AG10803 (cell line): ENCODE data around the gene MFSD1.
A peak's percentile ranks its signal among the peaks of the same experiment; 100 is the strongest.

Experiments
- DNase-seq: peaks from one replicate; pipeline ENCODE4 v3.0.0; 2010; ENCODE audit warnings: low read depth
- H3K4me3 ChIP-seq: 2 replicates; pipeline ENCODE4 v1.5.1; 2011; ENCODE audit warnings: mild to moderate bottlenecking, low read length, control low read depth
- TF ChIP-seq, protein P1 (sequence below): conservative IDR thresholded peaks from 2 replicates; pipeline ENCODE4 v1.5.1; 2011; ENCODE audit warnings: mild to moderate bottlenecking, low read length, control low read depth, inconsistent platforms

MFSD1 gene

GRCh38 chr3:158765518-158766205 lies 36.2 kb upstream of the MFSD1 start:
- DNase-seq = no peak
- TF ChIP-seq, protein P1, sequence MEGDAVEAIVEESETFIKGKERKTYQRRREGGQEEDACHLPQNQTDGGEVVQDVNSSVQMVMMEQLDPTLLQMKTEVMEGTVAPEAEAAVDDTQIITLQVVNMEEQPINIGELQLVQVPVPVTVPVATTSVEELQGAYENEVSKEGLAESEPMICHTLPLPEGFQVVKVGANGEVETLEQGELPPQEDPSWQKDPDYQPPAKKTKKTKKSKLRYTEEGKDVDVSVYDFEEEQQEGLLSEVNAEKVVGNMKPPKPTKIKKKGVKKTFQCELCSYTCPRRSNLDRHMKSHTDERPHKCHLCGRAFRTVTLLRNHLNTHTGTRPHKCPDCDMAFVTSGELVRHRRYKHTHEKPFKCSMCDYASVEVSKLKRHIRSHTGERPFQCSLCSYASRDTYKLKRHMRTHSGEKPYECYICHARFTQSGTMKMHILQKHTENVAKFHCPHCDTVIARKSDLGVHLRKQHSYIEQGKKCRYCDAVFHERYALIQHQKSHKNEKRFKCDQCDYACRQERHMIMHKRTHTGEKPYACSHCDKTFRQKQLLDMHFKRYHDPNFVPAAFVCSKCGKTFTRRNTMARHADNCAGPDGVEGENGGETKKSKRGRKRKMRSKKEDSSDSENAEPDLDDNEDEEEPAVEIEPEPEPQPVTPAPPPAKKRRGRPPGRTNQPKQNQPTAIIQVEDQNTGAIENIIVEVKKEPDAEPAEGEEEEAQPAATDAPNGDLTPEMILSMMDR = no peak
- H3K4me3 ChIP-seq = no peak overlapping the region

DNA sequence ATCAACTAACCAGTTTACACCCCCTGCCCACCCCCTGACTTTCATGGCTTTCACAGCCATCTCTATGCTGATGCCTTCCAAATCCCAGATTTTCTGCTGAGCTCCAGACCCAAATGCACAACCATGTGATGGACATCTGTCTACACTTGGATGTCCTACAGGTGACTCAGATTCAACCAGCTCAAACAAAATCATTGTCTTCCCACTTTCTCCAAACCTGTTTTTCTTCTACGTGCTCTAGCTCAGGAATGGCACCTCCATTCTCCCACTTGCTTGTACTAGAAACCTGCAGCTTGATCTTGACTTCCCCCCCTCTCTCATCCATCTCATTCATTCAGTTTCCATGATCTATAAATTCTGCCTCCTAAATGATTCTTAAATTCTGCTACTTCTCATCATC lies 35.5 kb upstream of the MFSD1 start:
- no peak overlapping the region for H3K4me3 ChIP-seq
- DNase-seq = no peak
- TF ChIP-seq, protein P1 = no peak

GRCh38 chr3:158768361-158768787 lies 33.5 kb upstream of the MFSD1 start:
- TF ChIP-seq, protein P1 = no peak
- peak; percentile 42 for DNase-seq
- H3K4me3 ChIP-seq = no peak overlapping the region

- H3K4me3 ChIP-seq = no peak overlapping the region
These were observed 32.8 kb upstream of the MFSD1 start for GRCh38 chr3:158768881-158769543.

DNA sequence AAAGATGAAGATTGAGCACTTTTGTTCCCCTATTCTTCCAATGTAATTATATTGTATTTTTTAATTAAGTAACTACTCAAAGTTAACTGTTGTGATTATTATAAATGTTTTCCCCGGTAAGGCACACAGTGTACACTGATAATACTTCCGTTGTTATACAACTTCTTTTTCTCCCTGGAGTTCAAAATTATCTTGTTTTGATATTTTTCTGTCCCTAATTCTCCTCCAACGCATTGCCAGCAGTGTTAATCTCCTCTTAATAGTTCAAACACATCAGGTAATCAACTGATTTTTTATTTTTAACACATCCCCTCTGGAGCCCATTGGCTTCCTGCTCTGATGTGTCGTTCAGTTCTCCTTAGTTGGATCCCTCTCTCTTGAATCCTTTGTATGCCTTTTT lies 32.3 kb upstream of the MFSD1 start:
- no peak for DNase-seq
- TF ChIP-seq, protein P1 = no peak
- H3K4me3 ChIP-seq = no peak overlapping the region

More at GRCh38 chr3:158768881-158769543, 32.8 kb upstream of the MFSD1 start:
- TF ChIP-seq, protein P1 = no peak
- DNase-seq = peak; percentile 93

GRCh38 chr3:158769952-158770740 lies 31.7 kb upstream of the MFSD1 start:
- DNase-seq = peak; percentile 69

More at GRCh38 chr3:158769952-158770740, 31.7 kb upstream of the MFSD1 start:
- no peak overlapping the region for H3K4me3 ChIP-seq
- TF ChIP-seq, protein P1 = no peak
